ENCODE data around the gene ZNF391. TPM values are rescaled to one million over a fixed set of nuclear protein-coding genes. Genes with fewer than 3 reads are reported as not detected.

The ZNF391 gene
- total RNA-seq, 1 donor: 2.5 TPM

DNA sequence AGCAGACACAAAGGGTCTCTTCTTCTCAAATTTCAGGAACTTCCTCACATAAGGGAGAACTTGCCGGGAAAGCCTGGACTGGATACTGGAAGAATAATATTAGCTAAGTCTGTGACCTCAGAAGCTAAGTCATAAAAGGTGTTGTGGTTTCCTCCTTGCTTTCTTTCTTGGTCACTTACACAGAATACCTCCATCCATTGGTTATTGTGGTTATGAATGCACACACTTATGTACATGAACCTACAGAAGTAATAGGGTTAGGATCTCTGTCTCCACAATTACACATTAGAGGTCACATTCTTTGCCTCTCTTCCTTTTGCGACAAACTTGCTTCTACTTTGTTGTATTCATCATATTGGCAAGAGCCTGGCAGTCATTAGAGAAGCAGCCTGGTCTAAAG, 40.4 kb downstream of the ZNF391 start:
- TF ChIP-seq, protein P1, sequence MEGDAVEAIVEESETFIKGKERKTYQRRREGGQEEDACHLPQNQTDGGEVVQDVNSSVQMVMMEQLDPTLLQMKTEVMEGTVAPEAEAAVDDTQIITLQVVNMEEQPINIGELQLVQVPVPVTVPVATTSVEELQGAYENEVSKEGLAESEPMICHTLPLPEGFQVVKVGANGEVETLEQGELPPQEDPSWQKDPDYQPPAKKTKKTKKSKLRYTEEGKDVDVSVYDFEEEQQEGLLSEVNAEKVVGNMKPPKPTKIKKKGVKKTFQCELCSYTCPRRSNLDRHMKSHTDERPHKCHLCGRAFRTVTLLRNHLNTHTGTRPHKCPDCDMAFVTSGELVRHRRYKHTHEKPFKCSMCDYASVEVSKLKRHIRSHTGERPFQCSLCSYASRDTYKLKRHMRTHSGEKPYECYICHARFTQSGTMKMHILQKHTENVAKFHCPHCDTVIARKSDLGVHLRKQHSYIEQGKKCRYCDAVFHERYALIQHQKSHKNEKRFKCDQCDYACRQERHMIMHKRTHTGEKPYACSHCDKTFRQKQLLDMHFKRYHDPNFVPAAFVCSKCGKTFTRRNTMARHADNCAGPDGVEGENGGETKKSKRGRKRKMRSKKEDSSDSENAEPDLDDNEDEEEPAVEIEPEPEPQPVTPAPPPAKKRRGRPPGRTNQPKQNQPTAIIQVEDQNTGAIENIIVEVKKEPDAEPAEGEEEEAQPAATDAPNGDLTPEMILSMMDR (IDR thresholded peaks at IDR 0.05; ENCODE audit: extremely low read depth, low read depth, low read length): no peak
- no peaks in the 10 kb centered on the region for H4K20me1 ChIP-seq (ENCODE audit: insufficient read depth, low read length)

DNA sequence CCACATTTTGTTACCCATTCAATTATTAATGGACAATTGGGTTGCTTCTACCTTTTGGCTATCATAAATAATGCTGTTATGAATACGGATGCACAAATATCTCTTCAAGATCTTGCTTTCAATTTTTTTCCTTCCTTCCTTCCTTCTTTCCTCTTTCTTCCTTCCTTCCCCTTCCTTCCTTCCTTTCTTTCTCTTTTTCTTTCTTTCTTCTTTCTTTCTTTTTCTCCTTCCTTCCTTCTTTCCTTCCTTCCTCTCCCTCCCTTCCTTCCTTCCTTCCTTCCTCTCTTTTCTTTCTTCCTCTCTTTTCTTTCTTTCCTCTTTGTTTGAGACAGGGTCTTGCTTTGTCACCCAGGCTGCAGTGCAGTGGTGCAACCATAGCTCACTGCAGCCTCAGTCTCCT, 45.2 kb downstream of the ZNF391 start:
- no peak for DNase-seq (ENCODE audit: insufficient read length, low spot score, missing footprints)
- TF ChIP-seq, protein P1 (IDR thresholded peaks at IDR 0.05; ENCODE audit: extremely low read depth, low read depth, low read length): no peak
- no peaks in the 10 kb centered on the region for H3K36me3 ChIP-seq (ENCODE audit: insufficient read depth, low read length)

More for the DNA sequence above, 40.4 kb downstream of the ZNF391 start:
- no peak for DNase-seq (ENCODE audit: insufficient read length, low spot score, missing footprints)
- Histone ChIP-seq H3K27ac (ENCODE audit: low read depth, low read length) (no peak overlapping the region), H3K4me1 (ENCODE audit: insufficient read depth, low read length) (no peaks in the 10 kb centered on the region), H3K9me3 (ENCODE audit: low read depth, low read length) (peaks cover 2% of the 10 kb centered on the region), H3K27me3 (ENCODE audit: insufficient read depth, low read length) (no peaks in the 10 kb centered on the region), H3K4me3 (ENCODE audit: insufficient read depth, low read length) (no peak overlapping the region), H2AFZ (ENCODE audit: low read length) (no peak overlapping the region), H3K36me3 (ENCODE audit: insufficient read depth, low read length) (no peaks in the 10 kb centered on the region), H3K4me2 (ENCODE audit: insufficient read depth, low read length) (no peak overlapping the region), H3K79me2 (ENCODE audit: insufficient read depth, low read length) (no peaks in the 10 kb centered on the region)

DNA sequence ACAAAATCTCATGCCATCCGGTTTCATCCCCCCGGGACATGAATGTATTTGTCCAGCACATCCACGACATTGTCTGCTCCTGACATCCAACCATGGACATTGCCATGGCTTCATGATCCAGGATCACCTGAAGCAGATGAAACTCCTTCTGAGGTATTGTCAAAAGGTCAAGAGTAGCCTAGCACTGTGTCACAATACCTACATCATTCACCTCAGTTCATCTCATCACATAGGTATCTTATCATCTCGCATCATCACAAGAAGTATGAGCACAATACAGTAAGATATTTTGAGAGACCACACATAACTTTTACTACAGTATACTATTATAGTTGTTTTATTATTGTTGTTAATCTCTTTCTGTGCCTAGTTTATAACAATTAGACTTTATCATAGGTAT, 50.8 kb downstream of the ZNF391 start:
- TF ChIP-seq, protein P1 (IDR thresholded peaks at IDR 0.05; ENCODE audit: extremely low read depth, low read depth, low read length): no peak
- H3K79me2 ChIP-seq (ENCODE audit: insufficient read depth, low read length): no peaks in the 10 kb centered on the region
- no peak overlapping the region for H3K4me2 ChIP-seq (ENCODE audit: insufficient read depth, low read length)

More for the DNA sequence above, 45.2 kb downstream of the ZNF391 start:
- Histone ChIP-seq H3K79me2 (ENCODE audit: insufficient read depth, low read length) (no peaks in the 10 kb centered on the region), H3K9me3 (ENCODE audit: low read depth, low read length) (peaks cover 2% of the 10 kb centered on the region), H3K27ac (ENCODE audit: low read depth, low read length) (no peak overlapping the region), H3K27me3 (ENCODE audit: insufficient read depth, low read length) (no peaks in the 10 kb centered on the region), H3K4me1 (ENCODE audit: insufficient read depth, low read length) (no peaks in the 10 kb centered on the region), H2AFZ (ENCODE audit: low read length) (no peak overlapping the region), H4K20me1 (ENCODE audit: insufficient read depth, low read length) (no peaks in the 10 kb centered on the region), H3K4me2 (ENCODE audit: insufficient read depth, low read length) (no peak overlapping the region), H3K4me3 (ENCODE audit: insufficient read depth, low read length) (no peak overlapping the region)

DNA sequence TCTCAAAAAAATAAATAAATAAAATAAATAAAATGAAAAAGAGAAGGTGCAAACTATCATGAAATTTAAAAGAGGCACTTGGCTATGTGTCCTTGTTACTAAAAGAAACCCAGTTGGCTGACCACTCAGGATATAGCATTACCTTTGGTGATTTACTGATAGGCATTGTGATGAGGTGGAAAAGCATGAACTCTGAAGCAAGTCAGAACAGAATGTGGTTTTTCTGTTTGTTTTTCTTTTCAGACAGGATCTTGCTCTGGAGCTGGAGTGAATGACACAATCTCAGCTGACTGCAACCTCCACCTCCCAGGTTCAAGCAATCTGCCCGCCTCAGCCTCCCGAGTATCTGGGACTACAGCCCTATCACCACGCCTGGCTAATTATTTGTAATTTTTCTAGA, 52.4 kb downstream of the ZNF391 start:
- no peak for DNase-seq (ENCODE audit: insufficient read length, low spot score, missing footprints)
- Histone ChIP-seq H3K27ac (ENCODE audit: low read depth, low read length) (no peak overlapping the region), H3K4me2 (ENCODE audit: insufficient read depth, low read length) (no peak overlapping the region), H2AFZ (ENCODE audit: low read length) (no peak overlapping the region), H3K36me3 (ENCODE audit: insufficient read depth, low read length) (no peaks in the 10 kb centered on the region), H3K9me3 (ENCODE audit: low read depth, low read length) (no peaks in the 10 kb centered on the region), H3K4me1 (ENCODE audit: insufficient read depth, low read length) (no peaks in the 10 kb centered on the region), H3K79me2 (ENCODE audit: insufficient read depth, low read length) (no peaks in the 10 kb centered on the region), H4K20me1 (ENCODE audit: insufficient read depth, low read length) (no peaks in the 10 kb centered on the region), H3K4me3 (ENCODE audit: insufficient read depth, low read length) (no peak overlapping the region), H3K27me3 (ENCODE audit: insufficient read depth, low read length) (no peaks in the 10 kb centered on the region)
- TF ChIP-seq, protein P1 (IDR thresholded peaks at IDR 0.05; ENCODE audit: extremely low read depth, low read depth, low read length): no peak

More for the DNA sequence above, 50.8 kb downstream of the ZNF391 start:
- no peak overlapping the region for H3K4me3 ChIP-seq (ENCODE audit: insufficient read depth, low read length)
- no peaks in the 10 kb centered on the region for H3K4me1 ChIP-seq (ENCODE audit: insufficient read depth, low read length)
- H2AFZ ChIP-seq (ENCODE audit: low read length): no peak overlapping the region
- no peak for DNase-seq (ENCODE audit: insufficient read length, low spot score, missing footprints)
- no peaks in the 10 kb centered on the region for H3K9me3 ChIP-seq (ENCODE audit: low read depth, low read length)
- no peaks in the 10 kb centered on the region for H4K20me1 ChIP-seq (ENCODE audit: insufficient read depth, low read length)
- no peak overlapping the region for H3K27ac ChIP-seq (ENCODE audit: low read depth, low read length)
- H3K36me3 ChIP-seq (ENCODE audit: insufficient read depth, low read length): no peaks in the 10 kb centered on the region
- no peaks in the 10 kb centered on the region for H3K27me3 ChIP-seq (ENCODE audit: insufficient read depth, low read length)
